ENCODE results near the gene PYGO2.
A peak's percentile ranks its signal among the peaks of the same experiment; 100 is the strongest.

The PYGO2 gene

DNA sequence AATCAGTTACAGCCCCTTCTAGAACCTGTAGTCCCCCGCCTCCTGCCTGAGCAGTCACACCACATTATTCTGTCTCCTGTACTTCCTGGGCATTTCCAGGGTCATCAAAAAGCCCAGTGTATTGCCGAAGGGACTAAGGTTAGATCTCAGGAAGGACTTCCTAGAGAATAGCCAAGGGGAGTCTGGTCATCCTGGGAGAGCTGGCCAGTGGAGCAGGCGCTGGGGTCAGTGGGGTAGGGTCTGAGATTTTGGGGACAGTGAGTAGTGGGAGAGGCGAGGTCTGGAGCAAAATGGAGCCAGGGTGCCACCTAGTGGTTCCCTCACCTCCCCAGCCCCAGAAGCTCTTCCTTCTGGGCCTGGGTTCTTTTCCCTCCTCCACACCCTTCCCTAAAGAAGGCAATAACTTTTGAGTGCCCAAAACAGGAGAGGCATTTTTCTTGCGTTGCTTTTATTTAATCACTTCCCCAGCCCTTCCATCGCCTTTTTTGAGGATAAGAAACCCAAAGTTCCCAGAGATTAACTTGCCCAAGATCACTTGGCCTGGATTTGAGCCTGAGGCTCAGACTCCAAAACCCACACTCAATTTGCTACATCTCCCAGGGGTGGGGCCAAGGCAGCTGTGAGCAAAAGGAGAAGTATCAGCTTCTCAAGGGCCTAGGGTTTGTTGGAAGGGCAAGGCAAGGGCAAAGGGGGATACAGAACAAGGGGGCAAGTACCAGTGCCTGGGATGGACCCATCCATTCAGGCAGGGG lies 17.8 kb downstream of the PYGO2 start:
- no peak for DNase-seq (ENCODE audit: low read depth in 2 of 2)

DNA sequence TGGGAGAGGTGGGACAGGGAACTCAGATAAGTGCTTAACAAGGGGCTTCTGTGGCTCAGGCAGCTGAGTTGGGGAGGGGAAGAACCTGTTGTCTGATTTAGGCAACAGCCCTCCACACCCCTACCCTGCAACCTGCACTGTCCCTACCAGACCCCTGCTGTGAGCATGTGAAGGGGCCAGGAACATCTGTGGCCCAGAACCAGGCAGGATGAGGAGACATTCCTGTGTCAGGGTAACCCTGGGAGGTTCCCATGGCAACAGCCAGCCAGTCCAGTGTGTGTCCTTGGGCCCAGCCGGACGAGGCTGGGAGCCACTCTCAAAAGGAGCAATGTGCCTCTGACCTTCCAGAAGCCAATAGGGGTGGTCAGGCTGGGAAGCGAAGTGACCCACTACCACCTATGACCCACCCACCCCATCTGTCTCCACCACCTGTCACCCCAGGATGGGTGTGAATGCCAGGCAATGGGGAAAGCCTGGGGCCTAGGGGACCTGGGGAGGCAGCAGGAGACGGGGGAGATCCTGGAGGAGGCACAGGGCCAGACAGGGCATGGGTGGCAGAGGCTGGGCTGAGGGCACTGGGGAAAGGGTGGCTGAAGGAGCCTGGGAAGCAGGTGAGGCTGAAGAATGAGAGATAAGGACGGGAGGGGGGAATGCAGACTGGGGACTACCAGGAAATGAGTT lies 20.1 kb downstream of the PYGO2 start:
- no peak for DNase-seq (ENCODE audit: low read depth in 2 of 2)

DNA sequence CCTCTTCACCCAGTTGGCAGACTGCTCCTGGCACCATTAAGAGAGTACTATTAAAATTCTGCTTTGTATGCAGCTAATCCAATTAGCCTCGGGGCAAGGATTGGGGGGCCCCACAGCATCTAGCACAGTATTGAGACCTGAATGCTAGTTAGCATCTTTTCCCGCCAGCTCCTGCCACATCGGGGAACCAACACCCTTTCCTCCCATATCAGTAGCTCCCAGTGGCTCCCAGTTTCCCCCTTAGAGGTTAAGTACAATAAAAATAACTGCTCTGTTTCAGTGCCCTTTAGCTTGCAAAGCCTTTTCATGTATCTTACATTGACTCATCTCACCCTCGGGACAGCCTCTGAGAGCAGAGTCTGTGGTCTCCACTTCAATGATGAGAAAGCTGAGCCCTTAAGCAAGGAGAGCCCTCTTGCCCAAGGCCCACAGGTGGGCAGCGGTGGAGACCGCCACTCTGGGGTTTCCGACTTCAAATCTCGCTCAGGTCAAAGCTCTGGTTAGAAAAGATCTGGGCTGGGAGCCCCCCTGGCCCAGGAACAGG lies 20.9 kb downstream of the PYGO2 start:
- no peak for DNase-seq (ENCODE audit: low read depth in 2 of 2)

DNA sequence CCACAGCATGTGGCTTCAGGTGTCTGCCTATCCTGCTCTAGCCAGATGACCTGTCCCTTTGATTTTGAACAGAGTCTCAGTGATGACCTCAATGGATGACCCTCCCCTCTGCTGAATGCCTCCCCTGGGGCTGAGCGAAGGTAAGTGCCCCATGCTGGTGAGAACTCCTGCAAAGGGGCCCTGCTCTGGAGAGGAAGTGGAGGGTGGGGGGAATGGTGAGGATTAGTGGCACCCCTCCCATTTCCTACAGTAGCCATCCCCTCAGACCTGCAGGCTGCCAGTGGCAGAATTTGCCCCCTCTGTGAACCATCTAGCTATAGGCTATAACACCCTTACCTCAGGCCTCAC lies 21.4 kb downstream of the PYGO2 start:
- DNase-seq (ENCODE audit: low read depth in 2 of 2): no peak

DNA sequence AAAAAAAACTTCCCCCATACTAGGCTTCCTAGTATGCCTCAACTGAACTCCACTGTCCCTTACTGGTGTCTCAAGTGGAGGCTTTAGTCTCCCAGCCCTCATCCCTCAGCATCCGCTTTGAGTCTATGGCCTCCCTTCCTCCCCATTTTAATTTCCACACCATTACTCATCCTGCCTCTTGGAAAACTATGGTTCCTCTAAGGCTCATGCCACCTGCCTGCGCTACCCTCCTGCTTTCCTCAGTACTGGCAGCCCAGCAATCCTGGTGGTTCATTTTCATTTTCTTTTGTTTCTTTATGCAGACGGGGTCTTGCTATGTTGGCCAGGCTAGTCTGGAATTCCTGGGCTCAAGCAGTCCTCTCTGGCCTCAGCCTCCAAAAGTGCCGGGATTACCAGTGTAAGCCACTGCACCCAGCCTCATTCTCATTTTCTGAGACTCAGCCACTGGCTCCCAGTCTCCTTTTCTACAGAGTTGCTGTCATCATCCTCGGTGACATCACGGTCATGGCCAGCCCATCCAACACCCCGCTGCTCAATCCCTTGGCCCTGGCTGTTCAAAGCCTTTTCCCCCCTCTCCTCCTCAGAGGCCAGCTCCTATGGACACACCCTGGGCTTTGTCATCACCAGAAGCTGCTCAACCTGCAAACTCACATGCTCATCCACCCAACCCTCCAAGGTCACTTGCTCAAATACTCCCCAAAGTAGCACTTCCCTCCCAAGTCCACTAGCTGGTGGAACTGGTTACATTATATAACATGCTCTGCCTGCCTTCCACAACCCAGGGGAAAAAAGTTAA lies 22.8 kb downstream of the PYGO2 start:
- DNase-seq (ENCODE audit: low read depth in 2 of 2): no peak

DNA sequence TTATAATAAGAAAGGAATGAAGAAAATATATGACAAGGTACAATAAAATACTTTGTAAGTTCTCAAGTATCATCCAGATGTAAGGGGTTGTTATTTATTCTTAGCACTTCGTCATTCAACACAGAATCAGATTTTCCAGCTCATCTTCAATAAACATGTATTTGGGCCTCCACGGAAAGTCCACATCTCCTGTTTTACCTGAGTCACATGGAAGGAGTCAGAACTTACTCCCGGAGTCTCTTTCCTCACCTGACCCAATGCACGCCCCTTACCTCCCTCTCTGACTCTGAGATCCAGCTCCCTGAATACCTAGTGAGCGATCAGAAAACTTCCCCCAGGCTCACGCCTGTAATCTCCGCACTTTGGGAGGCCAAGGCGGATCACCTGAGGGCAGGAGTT lies 23.6 kb downstream of the PYGO2 start:
- DNase-seq (ENCODE audit: low read depth in 2 of 2): no peak

DNA sequence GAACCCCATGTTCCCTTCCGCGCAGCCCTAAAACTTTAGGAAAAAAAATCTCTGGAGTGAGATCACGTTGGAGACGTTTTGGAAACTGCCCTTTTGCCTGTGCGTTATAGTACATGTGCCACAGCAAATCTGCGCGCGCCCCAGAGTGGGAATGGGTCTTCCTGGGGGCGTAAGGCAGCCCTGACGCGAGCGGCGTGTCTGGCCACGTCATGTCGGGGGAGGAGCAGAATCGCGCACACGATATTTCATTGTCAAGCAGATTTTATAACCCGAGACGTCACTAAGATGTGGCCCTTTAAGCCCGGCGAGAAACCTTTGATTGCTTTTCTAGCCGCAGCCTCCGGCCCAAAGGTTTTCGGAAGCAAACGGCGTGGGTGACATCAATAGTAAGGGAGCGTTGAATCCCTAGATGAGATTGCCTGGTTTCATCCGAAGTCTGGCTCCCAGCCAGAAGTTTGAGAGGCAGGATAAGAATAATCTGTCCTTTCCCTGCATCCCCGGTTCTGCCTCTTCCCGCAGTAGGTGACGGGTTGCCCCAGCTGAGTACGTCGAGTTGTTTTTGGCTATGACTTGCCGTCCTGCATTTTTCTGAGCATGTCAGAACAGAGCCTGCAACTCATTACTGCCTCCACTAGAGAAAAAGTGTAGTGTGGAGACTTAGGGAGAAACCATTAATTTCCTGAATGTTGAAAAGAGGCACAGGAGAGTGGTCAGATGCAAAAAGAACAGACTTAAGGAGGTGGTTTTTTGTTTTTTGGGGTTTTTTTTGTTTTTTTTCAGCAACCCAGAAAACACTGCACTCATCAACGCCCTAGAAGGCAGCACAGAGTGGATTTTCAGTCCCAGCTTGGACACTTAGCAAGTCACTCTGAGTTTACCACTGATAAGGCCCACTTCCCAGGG lies 24.2 kb downstream of the PYGO2 start:
- peak; percentile 81 to 85 for DNase-seq (ENCODE audit: low read depth in 2 of 2)

DNA sequence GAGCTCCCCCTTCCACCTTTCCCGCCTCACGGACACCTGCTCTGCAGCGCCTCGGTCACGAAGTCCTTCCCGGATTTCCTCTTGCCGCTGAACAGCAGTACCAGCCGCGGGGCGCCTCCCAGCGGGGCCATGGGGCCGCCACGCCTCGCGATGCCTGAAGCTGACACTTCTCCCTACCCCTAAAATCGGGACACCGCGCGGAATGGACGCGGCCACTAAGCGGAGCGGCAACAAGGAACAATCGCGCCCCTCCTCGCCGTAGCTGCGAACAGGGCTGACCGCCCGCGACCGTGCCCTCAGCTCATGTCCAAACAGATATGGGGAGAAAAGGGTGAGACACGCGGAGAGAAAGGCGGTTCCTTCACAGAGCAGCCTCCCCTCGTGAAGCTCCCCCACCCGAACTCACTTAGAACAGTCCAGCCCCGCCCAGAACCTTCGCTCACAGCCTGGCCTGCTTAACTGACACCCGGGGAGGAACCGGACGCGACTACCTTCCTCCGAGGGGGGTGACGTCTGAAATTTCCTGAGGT lies 25.0 kb downstream of the PYGO2 start, which contains the start of gene PMVK:
PMVK (minus strand) TSS at position 165 of the 530 bp plus-strand sequence; CDS start at position 131, 34 bp downstream.
- peak; percentile 91 to 93 for DNase-seq (ENCODE audit: low read depth in 2 of 2)

DNA sequence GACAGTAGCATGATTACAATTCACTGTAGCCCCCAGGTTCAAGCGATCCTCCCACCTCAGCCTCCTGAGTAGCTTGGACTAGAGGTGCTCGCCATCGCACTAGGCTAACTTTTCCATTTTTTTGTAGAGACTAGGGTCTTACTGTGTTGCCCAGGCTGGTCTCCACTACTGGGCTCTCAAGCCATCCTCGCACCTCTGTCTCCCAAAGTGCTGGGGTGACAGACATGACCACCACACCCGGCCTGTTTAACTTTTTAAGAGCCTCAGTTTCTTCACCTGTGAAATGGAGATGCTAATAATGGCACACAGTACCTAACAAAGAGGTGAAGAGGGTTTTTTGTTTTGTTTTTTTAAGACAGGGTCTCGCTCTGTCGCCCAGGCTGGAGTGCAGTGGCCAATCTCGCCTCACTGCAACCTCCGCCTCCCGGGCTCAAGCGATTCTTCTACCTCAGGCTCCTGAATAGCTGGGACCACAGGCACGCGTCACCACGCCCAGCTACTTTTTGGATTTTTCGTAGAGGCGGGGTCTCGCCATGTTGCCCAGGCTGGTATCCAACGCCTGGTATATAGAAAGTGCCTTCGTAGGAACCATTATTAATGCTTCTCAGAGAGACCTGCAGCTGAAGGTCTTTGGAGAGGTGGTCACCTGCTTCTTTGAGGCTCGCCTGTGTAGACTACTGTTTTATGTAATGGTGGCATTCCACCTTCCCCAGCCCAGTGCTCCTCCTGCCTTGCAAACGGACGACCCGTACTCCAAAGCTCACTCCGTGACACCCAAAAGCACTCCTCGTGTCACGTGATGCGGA lies 25.6 kb downstream of the PYGO2 start:
- DNase-seq (ENCODE audit: low read depth in 2 of 2): no peak

DNA sequence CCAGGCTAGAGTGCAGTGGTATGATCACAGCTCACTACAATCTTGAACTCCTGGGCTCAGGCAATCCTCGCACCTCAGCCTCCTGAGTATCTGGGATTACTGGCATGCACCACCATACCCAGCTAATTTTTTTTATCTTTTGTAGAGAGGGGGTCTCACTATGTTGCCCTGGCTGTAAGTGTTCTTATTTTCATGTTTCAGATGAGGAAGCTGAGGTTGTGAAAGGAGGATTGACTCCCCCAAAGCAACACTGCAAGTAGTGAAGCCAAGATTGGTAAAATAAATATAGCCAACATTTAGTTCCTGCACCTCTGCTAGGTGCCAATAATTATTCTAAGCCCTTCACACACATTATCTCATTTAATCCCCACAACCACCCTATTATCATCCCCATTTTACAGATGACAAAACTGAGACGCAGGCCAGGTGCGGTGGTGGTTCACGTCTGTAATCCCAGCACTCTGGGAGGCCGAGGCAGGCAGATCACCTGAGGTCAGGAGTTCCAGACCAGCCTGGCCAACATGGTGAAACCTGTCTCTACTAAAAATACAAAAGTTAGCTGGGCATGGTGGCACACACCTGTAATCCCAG lies 27.1 kb downstream of the PYGO2 start:
- no peak for DNase-seq (ENCODE audit: low read depth in 2 of 2)

DNA sequence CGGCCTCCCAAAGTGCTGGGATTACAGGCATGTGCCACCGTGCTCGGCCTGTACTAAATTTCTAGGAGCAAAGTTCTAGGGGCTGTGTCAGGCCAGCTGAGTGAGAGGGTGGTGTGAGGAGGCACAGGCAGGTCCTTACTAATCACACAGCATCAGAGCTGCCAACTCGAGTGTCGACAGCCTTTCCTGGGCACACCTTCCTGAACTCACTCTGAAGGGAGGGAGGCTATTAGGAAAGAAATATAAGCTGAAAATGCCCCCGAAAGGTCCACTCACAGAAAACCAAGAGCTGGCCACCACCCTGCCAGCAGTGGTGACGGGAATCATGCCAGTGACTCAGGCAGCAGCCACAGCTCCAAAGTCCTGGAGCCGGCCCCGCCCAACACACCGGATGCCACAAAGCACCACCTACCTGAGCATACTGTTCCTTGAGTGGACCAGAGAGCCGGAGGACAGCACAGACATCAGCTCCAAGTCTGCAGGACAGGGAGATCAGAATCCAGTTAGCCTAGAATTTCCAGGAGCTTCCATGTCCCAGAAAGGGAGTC lies 29.6 kb downstream of the PYGO2 start:
- DNase-seq (ENCODE audit: low read depth in 2 of 2): no peak

DNA sequence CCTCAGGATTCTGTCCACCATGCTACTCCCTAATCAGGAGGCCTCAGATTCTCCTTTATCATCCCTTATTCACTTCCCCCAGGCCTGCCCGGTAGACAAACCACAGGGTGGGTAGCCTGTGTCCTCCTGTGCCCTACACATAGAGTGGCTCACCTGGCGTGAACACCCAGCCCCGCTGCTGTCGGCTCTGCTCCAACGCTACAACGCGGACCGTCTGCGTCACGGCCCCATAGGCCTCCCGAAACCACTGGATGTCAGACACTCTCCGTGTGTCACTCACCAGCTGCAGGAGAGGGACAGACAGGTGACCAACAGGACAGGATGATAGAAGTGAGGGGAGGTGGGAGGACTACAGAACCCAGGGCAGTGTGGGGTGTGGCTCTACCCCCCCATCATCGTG lies 35.4 kb downstream of the PYGO2 start:
- DNase-seq (ENCODE audit: low read depth in 2 of 2): no peak

DNA sequence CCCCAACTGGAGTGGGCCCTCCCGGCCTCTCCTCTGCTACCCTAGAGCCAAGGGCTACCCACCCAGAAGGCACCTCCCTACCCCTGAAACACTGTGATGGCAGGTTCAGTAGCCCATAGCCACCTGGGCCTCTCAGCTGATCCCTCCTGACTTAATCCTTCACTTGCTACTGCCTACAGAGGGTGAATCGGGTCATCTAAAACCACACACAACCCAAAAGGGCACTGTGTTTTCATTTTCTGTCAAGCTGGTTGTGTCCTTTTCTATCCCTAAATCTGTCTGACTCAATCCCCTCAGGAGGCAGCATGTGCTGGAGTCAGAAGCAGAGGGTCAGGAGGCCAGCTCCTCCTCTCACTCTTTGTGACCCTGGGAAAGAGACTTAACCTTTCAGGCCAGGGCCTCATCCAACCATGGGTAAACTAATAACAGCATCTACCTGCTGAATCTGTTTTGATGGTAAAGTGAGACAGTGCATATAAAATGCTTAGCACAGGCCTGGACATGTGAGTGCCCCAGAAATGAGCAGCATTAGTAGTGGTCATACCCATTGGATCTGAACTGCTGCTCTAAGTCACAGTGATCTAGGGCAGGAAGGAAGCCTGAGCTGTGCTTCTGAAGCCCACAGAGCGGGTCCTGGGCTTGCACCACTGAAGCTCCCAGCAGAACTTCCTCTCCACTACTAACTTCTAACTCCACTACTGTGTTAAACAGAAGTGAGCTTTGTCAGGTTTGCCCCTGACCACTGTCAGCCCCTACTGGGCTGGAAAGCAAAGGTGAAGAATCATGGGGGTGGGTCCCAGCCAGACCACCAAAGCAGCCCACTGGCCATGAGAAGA lies 36.0 kb downstream of the PYGO2 start:
- DNase-seq (ENCODE audit: low read depth in 2 of 2): no peak

DNA sequence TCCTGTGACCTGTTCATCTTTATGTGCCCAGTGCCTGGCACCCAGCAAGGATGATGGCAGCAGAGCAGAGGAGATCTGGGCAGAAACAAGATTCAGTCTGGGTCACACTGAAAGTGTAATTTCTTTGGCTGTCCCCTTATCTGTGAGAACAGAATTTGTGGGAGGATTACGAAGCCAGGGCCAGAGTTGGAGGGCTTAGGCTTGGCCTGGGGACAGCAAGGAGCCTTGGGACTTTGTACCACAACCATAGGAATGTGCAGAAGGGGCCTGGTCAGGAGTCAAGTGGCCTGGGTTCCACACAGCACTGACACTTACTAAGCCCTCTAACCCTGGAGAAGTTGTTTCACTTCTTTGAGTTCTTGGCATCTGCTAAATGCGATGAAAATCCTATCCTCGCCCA lies 37.9 kb downstream of the PYGO2 start:
- no peak for DNase-seq (ENCODE audit: low read depth in 2 of 2)

DNA sequence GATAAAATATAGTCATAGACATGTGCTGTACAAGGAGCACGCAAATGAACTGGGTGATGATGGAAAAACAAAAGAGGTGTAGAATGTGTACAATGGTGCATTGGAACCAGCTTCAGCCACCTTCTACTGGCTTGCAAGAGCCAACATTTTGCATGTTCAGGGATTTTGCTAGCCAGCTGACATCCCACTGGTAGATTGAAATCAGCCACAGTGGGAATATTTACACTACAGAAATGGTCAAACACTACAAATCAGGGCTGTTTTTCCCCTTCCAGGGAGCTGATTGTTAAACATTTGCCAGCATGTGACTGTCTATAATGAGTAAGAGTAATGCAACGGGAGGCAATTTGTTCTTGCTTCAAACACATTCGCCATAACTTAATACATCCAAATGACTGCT lies 48.3 kb downstream of the PYGO2 start:
- no peak for DNase-seq (ENCODE audit: low read depth in 2 of 2)

DNA sequence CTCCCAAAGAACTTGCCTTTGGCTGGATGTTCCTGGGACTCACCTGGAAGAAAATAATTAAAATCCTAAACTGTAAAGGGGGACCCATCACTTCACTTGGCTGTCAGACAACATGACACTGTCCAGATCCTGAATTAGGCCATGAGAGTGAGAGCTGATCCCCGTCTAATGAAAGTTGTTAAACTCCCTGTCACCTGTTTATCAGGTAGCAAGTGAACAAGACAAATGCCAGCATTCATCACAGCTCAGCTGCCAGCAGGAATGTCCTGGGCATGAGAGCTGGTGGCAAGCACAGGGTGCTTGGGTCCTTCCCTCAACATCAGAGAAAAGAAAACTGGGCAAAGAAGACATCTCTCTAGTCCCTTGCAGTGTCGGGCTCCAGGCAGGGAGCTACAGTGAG lies 48.8 kb downstream of the PYGO2 start:
- DNase-seq (ENCODE audit: low read depth in 2 of 2): no peak

DNA sequence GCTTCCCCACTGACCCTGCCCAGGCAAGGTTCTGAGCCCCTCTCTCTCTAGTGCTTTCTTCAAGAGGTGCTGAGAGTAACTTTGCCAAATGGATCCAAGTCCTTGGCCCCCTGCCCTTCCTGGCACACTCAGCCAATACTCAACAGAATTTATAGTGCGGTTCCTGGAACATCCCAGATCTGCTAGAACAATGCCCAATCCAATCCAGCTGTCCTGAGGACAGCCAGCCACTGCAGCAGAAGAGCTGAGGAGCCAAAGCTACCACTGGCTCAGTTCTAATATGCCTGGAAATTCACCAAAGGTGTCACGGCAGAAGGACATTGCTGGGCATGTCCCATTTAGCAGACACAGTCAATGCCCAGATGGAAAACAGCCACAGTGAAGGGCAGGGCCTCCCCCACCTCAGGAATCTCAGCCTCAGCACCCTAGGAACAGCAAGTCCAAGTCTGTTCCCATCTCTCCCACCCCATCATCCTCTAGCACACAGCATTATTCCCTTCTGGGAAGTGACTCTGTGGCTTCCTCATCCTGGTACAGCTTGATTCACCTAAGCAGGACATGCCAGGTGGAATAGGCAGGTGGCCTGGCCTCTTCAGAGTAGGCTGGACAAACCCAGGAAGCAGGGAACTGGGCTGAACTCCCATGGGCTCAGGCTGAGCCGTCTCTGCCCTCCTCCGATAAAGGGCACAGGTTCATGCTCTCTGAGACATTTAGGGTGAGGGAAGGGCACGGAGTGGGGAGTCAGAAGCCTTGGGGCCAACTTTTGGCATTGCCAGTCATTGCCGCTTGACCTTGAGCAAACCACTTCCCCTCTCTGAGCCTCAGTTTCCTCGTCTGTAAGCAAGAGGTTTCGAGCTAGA lies 49.7 kb downstream of the PYGO2 start:
- no peak for DNase-seq (ENCODE audit: low read depth in 2 of 2)

DNA sequence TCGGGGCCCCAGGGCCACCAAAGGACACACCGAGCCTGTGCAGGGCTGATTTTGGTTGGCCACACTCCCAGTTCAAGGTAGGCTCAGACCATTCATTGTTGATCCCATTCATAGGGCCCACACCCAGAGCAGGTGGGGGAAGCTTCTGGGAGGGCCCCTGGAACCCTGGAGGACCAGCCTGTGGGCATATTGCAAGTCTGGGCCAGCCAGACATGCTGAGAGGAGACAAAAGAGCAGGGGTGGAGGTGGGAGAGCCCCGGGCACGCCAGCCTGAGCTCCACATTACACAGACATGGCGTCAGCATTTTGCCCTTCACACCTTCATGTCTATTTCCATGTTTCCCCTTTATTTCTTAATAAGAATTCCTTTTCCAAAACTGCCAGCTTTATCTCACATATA lies 50.7 kb downstream of the PYGO2 start:
- DNase-seq (ENCODE audit: low read depth in 2 of 2): no peak
